ENCODE results near the gene ANAPC2.

The ANAPC2 gene

DNA sequence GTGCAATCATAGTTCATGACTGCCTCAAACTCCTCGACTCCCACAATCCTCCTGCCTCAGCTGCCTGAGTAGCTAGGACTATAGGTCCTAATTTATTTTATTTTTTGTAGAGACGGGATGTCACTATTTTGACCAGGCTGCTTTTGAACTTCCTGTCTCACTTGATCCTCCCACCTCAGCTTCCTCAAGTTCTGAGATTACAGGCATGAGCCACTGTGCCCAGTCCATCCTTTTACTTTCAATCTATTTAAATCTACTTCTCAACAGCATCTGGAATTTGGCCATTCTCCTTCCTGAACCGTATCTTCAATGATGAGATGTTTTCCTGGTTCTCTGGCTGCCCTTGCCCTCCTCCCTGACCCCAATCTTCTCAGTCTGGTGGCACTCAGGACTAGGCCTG, 61.6 kb downstream of the ANAPC2 start:
- DNase-seq: no peak

Measured in fibroblast of skin of abdomen (primary cell).